H54 (cell line): ENCODE results near the gene MICU1.

Experiments
- DNase-seq: peaks from one replicate; pipeline ENCODE4 v3.0.0; 2011; ENCODE audit warnings: low spot score, mixed read lengths; ENCODE audit not compliant: insufficient read length
- FAIRE-seq: peaks from 3 replicates; lab custom pipeline; 2011; peaks lifted over from hg19 to GRCh38; lab: Jason Lieb, UNC
- POLR2A ChIP-seq: IDR thresholded peaks from 2 replicates; pipeline ENCODE4 v1.6.1; 2011; ENCODE audit warnings: low read depth, mild to moderate bottlenecking, low read length

Gene MICU1

DNA sequence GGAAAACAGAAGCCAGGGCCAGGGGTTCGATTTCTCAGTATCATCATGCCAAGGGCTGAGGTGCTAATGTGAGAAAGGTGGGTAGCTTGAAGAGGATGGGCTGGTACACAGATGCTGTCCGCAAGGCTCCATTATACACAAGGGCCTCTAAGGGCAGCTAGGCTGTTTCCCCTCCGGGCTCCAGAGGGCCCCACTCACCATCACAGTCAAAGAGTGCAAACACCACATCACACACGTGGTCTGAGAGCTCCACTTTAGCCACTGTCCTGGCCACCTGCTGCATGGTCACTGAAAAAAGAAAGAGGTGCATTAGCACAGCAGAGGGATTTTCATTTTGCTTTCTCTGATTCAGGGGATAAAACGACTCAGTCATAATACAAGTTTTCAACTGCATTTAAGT is 250.3 kb downstream of the MICU1 start:
- no peak for DNase-seq
- TF ChIP-seq POLR2A: no peak
- FAIRE-seq: no peak

DNA sequence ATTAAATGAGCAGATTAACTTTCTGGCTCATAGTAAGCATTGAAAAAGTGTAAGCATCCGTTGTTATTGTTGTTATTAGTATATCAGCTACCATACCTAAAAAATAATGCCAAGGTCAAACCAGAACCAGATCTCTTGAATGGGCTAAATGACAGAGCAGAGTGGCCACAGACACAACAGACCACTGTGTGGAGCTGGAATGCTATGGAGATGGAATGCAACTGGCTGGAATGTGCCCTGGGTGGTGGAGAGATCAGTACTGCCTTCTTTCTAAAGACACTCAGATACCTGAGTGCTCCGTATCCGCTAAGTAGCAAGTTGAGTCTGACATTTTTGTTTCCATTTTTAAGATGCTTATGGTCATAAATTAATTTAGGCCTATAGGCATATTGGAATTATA is 250.7 kb downstream of the MICU1 start:
- no peak for TF ChIP-seq POLR2A
- DNase-seq: no peak
- no peak for FAIRE-seq

DNA sequence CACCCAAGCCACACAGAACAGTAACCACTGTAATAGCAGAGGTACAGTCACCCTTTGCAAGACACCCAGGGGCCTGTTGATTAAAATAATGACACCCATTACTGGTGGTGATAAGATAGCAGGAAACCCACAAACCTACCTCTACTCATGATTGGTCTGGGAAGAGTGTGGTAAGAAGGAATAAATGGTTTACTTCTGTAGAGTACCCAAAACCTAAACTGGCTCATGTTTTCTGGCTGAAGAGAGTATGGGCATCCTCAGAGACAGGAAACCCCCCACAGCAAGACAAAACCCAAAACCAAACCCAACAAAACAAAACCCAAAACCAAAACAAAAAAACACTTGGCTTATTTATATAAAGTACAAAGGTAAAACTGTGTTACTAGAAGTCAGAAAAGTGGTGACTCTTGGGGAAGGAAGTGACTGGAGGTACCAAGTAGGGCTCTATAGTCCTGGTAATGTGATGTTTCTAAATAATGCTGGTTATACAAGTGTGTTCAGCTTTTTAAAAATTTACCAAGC is 255.6 kb downstream of the MICU1 start:
- no peak for TF ChIP-seq POLR2A
- DNase-seq (no peak), FAIRE-seq (no peak)

DNA sequence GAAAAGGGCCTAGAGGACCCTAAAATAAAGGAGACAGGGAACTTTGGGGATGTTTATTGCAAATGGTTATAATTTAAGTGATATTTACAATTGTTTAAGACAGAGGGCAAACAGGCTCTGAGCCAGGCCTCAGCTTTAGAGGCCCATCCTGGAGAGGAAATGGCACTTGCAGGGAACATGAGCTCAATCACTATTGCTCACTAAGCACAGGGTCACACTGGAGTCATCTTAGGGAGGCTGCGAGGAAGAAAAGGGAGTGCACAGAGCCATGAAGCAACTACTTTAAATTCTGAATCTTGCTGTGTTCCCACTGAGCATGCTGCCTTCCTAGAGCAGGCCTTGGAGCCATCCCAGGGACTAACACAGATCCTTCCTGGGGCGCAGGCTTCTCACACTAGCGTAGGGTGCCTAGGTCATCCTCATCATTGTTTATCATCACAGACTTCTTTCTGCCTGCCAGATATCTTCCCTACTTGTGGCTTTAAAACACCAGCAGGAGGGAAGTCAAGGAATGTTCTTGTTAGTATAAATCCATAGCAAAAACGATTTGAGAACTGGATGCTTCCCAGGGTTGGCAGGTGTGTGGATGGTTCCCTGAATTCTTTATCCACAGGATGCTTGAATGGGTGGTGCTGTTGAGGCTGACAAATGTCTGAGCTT is 258.4 kb downstream of the MICU1 start:
- no peak for TF ChIP-seq POLR2A
- no peak for FAIRE-seq
- no peak for DNase-seq

DNA sequence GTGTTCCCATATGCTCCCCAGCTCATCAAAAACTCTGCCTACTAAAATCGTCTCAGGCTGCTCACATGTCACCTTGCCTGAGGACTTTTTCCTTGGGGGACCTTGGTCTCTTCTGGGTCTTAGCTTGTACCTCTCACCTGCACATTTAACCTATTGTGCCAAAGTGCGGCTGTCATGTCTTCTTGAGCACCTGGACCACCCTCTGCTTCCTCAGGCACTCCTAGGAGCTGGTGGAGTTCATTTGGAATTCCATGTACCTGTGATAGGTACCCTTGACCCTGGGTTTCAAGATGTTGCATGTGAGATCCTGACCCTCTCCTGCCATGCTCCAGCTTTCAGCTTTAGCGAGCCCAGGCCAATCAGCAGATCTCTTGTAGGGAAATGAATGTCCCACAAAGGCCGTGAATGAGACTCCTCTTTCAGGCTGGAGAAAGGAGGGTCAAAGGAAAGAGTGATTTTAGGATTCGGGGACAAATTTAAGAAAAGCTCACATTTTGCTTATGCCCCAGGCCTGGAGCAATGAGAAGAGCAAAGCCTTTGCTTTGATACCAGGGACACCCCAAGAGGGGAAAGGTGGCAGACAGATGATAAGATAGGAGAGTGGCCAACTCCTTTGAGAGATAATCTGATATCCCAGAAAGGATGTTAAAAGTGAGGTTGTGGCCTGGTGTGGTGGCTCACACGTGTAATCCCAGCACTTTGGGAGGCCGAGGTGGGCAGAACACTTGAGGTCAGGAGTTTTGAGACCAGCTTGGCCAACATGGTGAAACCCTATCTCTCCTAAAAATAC is 260.6 kb downstream of the MICU1 start:
- FAIRE-seq (no peak), DNase-seq (no peak)
- no peak for TF ChIP-seq POLR2A

DNA sequence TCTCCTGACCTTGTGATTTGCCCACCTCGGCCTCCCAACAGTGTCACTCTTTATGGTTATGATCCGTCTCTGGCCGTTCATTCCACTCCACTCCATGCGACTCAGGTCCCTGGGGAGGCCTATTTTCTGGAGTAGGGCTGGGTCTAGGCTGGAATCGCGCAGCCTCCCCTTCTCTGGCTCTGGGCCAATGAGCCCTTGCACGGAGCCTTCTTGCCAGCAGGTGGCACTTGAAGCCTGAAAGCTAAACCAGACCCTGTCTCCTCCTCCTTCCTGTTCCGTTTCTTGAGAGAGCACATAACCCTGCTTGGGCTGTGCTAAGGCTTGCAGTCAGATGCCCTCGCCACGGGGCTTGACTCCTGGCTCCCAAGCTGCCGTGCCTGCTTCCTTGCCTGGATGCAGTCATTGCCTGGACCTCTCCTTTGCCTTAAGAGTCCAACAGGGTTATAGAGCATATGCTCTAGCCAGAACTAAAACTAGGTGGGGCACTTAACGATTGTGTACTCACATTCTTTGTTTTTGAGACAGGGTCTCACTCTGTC is 261.6 kb downstream of the MICU1 start:
- DNase-seq: peak; percentile 88
- no peak for TF ChIP-seq POLR2A
- FAIRE-seq: peak; percentile 93

DNA sequence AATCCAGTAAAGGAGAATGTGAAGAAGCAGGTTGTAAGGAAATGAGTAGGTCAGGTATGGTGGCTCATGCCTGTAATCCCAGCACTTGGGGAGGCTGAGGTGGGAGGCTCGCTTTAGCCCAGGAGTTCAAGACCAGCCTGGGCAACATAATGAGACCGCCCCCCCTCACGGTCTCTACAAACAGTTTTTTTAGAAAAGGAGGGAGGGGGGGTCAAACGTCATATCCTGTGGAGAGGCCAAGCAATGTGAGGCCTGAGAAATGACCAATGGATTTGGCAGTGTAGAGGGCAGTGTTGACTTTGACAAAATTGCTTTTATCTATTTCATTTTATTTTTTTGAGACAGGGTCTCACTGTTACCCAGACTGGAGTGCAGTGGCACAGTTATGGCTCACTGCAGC is 268.9 kb downstream of the MICU1 start:
- no peak for FAIRE-seq
- DNase-seq: no peak
- TF ChIP-seq POLR2A: no peak

DNA sequence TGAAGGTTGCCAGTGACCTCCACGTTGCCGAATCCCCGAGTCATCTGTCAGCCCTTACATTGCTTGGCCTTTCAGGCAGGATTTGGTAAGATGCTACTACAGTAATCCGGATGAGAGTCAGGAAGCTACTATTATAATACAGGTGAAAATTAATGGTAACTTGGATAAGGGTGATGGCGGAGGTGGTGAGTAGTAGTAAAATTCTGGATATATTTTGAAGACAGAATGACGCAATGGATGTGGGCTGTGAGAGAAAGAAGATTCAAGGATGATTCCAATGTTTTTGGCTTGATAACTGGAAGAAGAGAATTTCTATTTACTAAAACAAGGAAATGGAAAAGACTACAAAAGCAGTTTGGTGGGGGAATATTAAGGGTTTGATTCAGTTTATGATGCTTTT is 269.8 kb downstream of the MICU1 start:
- FAIRE-seq (no peak), DNase-seq (no peak)
- TF ChIP-seq POLR2A: no peak

DNA sequence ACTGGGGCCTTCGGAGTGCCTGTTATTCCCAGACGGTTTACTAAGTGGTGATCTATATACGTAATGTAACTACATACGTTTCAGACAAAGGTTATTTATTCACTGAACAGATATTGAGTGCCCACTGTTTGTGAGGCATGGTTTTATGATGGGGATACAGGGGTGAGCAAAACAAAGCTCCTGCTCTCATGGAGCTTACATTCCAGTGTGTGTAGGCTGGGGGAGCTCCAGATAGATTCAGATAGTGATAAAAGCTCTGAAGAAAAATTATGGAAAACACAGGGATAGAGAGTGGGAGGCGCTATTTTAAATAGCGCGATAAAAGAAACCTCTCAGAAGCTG is 270.7 kb downstream of the MICU1 start:
- no peak for TF ChIP-seq POLR2A
- FAIRE-seq (no peak), DNase-seq (no peak)

DNA sequence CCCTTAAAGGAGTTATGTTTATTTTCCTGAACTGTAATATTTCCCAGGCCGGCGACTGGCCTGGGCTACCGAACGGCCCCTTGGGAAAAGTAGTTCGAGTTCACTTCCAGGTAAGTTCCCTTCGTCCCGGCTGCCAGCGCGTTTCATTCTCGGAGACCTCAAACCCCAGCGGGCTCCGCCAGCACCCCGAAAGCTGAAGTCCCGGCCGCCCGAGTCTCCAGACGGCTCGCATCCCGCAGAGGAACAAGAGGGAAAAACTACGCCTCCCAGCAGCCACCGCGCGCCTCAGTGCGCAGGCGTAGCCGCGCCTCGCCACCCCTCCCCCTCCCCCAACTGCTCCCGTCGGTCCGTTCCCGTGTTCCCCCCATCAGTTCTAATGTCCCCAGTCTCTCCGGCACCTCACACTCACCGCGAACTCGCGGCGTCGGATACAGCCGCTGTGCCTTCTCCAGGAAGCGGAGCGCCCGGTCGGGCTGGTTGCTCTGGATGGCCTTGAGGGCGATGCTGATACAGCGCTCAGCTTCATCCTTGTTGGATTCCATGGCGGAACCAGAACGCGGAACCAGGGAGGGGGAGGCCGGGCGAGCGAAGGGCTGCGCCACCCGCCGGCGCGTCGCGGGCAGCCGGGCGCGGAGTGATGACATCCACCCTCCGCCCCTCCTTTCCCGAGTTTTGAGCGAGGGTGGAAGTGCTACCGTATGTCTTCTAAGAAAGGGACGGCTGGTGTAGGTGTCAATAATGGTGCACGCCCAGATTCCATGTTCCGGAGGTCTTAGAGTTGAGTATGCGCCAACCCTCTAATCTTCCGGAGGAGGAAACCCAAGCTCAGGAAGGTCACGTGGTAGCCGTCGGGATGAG is 271.3 kb downstream of the MICU1 start, which contains the start of gene DNAJB12:
Gene DNAJB12, minus strand, starts transcription at position 564 of the 858 bp plus-strand sequence. Its CDS starts 22 bp downstream, at position 542.
- DNase-seq: peak; percentile 91
- TF ChIP-seq POLR2A: peak; percentile 64
- FAIRE-seq: peak; percentile 87

DNA sequence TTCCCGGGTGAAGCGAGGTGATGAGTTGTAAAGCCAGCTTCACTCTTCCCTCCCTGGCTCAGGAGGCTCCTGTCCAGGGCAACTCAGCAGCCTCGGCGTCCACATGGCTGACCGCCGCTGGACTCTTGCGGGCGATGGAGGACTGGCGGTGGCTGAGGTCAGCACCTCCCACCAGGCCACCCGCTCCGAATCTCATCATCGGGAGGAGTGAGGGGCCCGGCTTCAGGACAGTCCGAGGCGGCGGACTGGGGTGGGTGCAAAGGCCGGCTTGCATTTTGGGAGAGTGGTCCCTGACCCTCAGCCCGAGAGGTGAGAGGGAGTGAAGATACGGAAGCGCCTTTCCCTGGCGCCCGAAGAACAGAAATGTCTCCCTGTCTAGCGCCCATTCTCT is 271.9 kb downstream of the MICU1 start:
- FAIRE-seq (no peak), DNase-seq (peak; percentile 53)
- TF ChIP-seq POLR2A: no peak

DNA sequence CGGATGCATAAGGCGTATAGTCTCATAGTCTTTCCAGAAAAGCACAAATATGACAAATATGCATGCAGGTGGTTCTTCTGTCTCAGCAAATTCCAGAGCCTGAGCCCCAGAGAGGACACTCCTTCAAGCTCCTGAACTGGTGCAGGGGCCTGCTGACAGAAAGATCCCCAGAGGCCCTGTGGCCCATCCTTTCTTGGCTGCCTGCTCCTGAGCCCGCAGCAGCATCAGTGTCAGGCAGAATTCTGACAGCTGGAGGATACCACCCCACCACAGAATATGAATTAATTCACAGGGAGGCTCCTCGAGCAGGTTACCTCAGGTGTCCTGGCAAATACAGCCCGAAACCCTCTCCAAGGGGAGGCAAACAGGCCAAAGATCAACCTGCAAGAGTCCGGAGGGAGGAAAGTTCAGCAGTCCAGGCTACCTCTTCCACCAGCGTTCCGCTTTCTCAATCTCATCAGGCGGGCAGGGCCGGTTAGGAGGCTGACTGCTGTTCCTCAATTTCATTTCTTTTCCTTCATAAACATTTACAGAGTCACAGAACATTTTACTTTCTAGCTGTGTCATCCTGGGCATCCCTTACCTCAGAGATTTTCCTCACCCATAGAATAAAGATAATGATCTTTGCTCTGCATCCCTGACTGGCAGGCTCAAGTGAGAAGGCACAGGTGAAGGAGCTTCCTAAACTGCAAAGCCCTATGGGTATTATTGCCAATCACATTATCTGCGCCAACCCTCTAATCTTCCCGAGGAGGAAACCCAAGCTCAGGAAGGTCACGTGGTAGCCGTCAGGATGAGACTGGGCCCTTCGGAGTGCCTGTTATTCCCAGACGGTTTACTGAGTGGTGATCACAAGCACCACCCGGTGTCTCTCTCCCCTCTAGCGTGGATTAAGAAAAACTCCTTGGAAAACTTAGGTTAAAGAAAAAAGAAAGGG is 272.6 kb downstream of the MICU1 start:
- no peak for FAIRE-seq
- no peak for TF ChIP-seq POLR2A
- no peak for DNase-seq
